C1 segment of cervical spinal cord (tissue), 14 donors: ENCODE results near the gene GPC3.
A peak's percentile ranks its signal among the peaks of the same experiment; 100 is the strongest.
"Not testable (repeated sequence)": the region's sequence is repeated elsewhere in the genome, so short reads cannot be mapped to it uniquely, and the experiment has no call there.

ENCODE experiments used
- DNase-seq, 14 donors: peaks; one replicate each; lab custom pipeline; 2025; lab: John Stamatoyannopoulos, UW

Gene GPC3

GRCh38 chrX:133985164-133985966 is at the start of gene GPC3:
Gene GPC3 (minus strand): TSS chrX:133985594.
- DNase-seq = peak in 2 of 14 donors; percentile 10 to 21

- no peak for DNase-seq
These were observed 47.0 kb upstream of the GPC3 start for GRCh38 chrX:134032441-134032840.

GRCh38 chrX:134026565-134027311 is 41.3 kb upstream of the GPC3 start:
- peak in 3 of 14 donors; percentile 0 to 5 (median 2) for DNase-seq

DNA sequence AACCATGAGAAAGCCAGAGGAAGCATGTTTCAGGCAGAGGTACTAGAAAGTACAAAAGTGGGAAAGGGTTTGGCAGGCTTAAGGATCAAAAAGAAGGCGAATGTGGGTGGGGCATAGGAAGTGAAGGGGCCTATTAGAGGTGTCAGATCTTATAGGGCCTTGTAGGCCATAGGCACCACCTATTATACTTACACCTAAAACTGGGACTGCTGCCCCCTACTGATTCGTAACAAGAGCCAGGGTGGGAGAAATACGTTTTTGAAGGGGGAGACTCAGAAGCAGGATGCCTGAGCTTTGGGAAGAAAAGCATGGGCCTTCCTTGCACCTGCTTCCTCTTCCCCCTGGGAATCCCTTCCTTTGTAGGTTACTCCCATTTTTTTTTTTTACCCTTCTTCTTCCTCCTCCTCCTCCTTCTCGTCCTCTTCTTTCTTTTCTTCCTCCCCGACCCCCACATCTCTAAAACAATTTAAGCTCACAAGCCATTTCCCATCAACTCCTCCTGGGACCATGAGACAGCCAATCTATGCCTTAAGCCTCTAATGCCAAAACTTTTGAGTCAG is 40.7 kb upstream of the GPC3 start:
- DNase-seq = no peak

GRCh38 chrX:134024686-134025377 is 39.4 kb upstream of the GPC3 start:
- no peak for DNase-seq

DNA sequence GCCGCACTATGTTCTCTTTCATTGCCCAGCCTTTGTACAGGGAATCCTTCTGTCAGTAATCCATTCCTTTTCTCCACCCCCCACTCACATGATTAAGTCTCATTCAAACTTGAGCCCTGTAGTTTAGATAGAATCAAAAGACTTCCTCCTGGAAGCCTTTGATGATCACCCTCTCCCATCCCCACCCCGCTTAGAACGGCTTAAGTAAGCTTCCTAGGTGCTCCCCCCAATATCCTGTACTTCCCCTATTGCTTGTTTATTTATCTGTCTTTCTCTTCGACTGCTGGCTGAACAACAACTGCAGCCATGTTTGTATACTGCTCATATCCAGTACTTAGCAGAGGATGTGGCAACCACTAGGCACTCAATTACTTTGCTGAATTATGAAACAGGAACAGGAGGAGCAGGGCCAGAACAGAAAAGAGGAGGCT is 38.5 kb upstream of the GPC3 start:
- DNase-seq = no peak

GRCh38 chrX:134020910-134021309 is 35.5 kb upstream of the GPC3 start:
- DNase-seq = no peak

DNA sequence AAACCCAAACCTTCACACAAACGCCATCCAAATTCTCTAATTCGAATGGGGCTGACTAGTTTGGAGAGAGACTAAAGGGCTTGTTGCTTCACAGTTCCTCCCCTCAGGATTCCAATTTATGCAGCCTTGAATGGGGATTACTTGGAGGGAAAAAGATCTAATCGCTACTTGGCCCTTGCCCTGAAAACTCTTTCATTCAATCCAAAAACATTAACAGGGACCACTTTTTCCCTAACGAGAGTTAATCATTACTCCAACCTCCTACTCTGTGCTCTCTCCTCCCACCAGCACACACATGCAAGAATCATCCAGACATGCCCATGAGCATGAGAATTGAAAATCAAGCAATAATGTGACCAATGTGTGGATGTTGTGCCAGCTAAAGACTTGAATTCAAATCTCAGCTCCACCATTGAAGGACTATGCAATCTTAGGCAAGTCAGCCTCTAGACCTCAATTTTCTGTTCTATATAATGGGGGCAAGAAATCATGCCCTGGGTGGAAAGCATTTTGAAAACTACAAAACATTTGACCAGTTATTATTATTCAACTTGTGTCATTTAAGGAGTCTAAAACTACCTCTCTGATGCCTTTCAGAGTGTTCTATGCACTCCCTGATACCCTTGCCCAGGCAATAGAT is 34.3 kb upstream of the GPC3 start:
- no peak for DNase-seq

GRCh38 chrX:134016309-134016708 is 30.9 kb upstream of the GPC3 start:
- not testable (repeated sequence) for DNase-seq

- not testable (repeated sequence) for DNase-seq
These were observed 30.1 kb upstream of the GPC3 start for GRCh38 chrX:134015510-134015909.

DNA sequence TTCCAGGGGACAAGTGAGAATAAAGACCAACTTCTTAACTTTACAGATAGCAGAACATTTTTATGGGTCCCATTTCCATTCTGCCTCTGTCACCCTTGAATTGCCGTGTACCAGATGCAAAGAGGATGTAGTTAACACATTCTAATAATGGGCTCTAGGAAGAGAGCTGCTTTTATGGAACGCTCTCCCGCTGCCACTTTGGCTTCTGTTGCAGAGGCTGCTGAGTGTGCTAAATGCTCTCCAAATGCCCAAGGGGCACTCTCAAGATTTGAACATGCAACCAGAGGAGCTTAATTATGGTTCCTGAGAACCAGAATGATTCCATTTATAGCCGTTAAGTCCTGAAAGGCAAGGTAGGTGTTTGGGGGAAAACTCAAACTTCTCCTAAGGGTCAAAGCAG is 28.1 kb upstream of the GPC3 start:
- DNase-seq = no peak

GRCh38 chrX:134013092-134013497 is 27.7 kb upstream of the GPC3 start:
- DNase-seq = no peak

DNA sequence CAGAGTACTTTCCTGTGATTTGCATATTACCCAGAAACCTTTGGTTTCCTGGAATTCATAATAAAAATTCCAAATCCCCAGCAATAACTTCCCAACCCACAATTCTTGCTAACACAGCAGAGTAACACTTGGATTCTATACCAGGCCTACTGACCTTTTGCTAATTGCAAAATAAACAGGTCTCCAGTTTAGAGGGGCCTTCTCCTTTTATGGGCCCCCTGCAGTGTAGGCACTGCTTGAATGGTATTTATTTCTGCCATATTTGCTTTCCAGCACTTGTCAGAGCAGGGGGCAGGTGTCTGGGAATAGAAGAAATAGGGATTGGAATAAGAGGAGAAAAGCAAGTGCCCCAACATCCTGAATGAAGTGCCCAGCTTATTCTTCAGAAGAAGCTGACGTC is 25.3 kb upstream of the GPC3 start:
- DNase-seq = no peak

DNA sequence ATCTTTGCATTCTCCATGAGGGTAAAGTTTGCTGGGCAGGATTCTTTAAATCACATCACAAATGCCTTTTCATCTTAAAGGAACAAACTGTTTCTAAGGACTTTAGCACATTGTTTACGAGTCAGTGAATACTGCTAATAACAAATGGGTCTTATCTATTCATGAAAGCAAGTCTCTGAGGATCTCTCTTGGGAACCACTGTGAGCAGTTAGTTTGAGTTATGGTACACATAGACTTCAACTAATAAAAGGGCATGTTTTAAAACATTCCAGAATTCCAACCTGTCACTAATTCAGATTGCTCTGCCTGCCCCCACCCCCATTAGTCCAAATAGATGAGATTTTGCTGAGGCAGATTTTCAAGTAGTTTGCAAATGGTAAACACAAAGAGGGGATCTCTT is 22.3 kb upstream of the GPC3 start:
- DNase-seq = no peak

DNA sequence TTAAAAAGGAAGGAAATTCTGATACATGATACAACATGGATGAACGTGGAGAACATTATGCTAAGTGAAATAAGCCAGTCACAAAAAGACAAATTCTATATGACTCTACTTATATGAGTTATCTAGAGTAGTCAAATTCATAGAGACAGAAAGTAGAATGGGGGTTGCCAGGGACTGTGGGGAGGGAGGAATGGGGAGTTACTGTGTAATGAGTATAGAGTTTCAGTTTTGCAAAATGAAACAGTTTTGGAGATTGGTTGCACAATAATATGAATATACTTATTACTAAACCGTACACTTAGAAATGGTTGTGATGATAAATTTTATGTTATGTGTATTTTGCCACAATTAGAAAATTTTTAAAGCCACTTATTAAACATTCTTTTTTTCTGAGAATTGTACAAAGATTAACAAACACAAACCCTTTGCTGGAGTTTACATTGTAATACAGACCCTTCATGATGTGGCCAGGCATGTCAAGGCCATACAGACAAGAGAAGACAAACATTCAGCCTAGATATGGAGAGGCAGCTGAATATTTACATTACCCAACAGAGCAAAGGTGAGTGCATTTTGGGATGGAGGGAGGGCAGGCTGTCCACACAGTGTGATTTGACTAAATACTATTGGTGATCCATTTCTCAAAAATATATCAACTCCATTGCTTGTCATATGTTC is 21.2 kb upstream of the GPC3 start:
- no peak for DNase-seq

DNA sequence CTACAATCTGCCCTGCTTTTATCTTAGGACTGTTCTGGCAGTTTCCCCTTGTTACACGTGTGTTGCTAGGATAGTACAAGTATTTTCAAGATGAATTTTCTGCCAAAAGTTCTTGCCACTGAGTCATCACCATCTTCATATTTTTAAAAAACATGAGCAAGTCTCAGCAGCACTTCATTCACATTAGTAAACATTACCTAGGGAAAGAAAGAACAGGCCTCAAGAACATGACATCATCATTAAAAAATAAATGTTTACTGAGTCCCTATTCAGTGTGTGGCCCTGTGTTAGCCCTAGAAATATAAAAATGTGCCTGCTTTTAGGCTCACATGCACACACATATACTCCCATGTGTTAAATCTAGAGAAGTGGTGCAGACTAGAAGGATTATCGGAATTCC is 18.7 kb upstream of the GPC3 start:
- DNase-seq = no peak

DNA sequence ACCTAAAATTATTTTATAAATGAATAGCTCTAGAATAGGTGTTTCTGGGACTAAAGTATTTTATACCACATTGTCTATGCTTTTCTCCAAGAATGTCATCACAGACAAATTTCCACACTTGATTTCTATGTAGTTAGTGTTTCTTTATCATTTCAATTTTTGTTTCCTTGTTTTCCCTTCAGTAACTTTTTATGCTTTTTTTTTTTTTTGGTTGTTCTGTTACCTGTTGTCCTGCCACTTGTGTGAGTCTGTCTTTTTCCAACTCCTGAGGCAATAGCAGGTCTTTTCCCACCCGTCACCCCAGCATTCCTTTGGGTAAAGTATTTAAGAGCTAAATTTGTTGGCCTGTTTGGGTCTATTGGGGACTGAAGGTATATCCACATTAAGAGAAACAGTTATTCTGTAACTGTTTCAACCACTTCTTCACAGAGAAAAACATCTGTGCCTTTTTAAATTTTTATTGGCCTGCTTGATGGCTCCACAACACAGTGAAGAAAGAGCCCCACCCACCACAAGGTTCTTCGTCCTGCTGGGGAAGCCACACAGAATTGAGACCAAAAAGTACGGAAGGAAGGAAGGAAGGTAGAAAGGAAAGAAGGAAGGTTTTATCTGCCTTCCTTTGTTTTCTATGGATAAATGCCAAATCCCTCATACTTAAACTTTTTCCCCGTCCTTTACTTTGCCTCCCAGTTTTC is 17.7 kb upstream of the GPC3 start:
- no peak for DNase-seq

GRCh38 chrX:134000260-134001245 is 15.2 kb upstream of the GPC3 start:
- no peak for DNase-seq
